Neuron (in vitro differentiated cells): ENCODE results near the gene KLHL29.

Source experiments
- H2AFZ ChIP-seq: one replicate; pipeline ENCODE4 v1.6.1; 2013; ENCODE audit warnings: low read depth, mild to moderate bottlenecking, inconsistent platforms, low read length, moderate library complexity
- H3K27me3 ChIP-seq: one replicate; pipeline ENCODE4 v1.6.1; 2013; ENCODE audit warnings: low read length; ENCODE audit not compliant: insufficient read depth
- H3K36me3 ChIP-seq: one replicate; pipeline ENCODE4 v1.6.1; 2013; ENCODE audit warnings: low read length; ENCODE audit not compliant: insufficient read depth
- H3K4me1 ChIP-seq: one replicate; pipeline ENCODE4 v1.6.1; 2013; ENCODE audit warnings: low read length; ENCODE audit not compliant: insufficient read depth
- H3K4me3 ChIP-seq: 2 replicates; pipeline ENCODE4 v1.5.1; 2013; ENCODE audit warnings: mild to moderate bottlenecking, low read length, moderate library complexity
- H3K9me3 ChIP-seq: one replicate; pipeline ENCODE4 v1.6.1; 2013; ENCODE audit warnings: low read length

KLHL29 gene

GRCh38 chr2:23642516-23642915, 257.5 kb downstream of the KLHL29 start:
- no peak overlapping the region for H3K4me3 ChIP-seq
- H3K4me1 ChIP-seq, result peaks cover under 1% of the 10 kb centered on the region
- H3K27me3 ChIP-seq, result no peaks in the 10 kb centered on the region
- H3K36me3 ChIP-seq, result no peaks in the 10 kb centered on the region
- peaks cover 6% of the 10 kb centered on the region for H3K9me3 ChIP-seq
- H2AFZ ChIP-seq, result no peak overlapping the region

- H3K4me3 ChIP-seq, result no peak overlapping the region
- no peaks in the 10 kb centered on the region for H3K27me3 ChIP-seq
- H3K4me1 ChIP-seq, result no peaks in the 10 kb centered on the region
- H3K36me3 ChIP-seq, result no peaks in the 10 kb centered on the region
- no peak overlapping the region for H2AFZ ChIP-seq
- H3K9me3 ChIP-seq, result peaks cover 6% of the 10 kb centered on the region
Observed at GRCh38 chr2:23645230-23645808, 260.3 kb downstream of the KLHL29 start.

DNA sequence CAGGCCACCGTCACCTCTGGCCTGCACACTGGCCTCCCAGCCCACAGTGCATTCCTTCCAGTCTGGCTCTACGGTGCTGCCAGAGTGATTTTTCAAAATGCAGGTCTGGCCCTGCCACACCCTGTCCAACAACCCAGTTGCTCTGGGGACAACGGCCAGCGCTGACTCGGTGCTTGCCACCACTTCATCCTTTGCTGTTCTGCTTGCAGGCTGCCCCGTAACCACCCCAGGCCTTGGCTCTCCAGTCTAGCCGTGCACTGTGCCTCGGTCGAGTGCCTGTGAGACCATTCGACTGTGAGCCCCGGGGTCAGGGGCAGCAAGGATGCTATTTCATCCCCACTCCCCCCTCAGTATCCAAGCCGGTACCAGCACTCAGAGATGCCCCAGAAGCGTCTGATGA, 262.6 kb downstream of the KLHL29 start:
- no peak overlapping the region for H3K4me3 ChIP-seq
- H3K4me1 ChIP-seq, result no peaks in the 10 kb centered on the region
- no peaks in the 10 kb centered on the region for H3K27me3 ChIP-seq
- H3K9me3 ChIP-seq, result peaks cover 10% of the 10 kb centered on the region
- H2AFZ ChIP-seq, result no peak overlapping the region
- no peaks in the 10 kb centered on the region for H3K36me3 ChIP-seq

DNA sequence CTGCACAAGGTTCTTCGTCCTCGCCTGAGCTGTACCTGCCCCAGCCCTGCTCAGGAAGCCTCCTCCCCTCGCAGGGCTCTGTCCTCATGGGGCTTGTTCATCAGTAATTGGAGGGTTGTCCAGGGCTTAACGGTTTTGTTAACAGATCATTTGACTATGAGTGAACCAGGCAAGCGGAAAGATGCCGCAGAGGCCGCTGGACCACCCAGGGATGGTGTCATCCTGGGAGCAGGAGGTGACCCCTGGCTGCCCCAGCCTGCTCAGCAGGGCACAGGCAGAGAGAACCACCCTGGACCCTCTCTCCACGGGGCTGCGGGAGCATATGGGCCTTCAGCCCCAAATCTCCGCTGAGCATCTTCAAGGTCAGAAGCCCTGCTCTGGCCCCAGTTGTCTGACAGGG, 264.3 kb downstream of the KLHL29 start:
- H3K4me3 ChIP-seq, result no peak overlapping the region
- no peaks in the 10 kb centered on the region for H3K4me1 ChIP-seq
- peaks cover 3% of the 10 kb centered on the region for H3K9me3 ChIP-seq
- H3K36me3 ChIP-seq, result no peaks in the 10 kb centered on the region
- no peaks in the 10 kb centered on the region for H3K27me3 ChIP-seq
- H2AFZ ChIP-seq, result no peak overlapping the region

GRCh38 chr2:23649819-23650218, 264.8 kb downstream of the KLHL29 start:
- Histone ChIP-seq H2AFZ (no peak overlapping the region), H3K27me3 (no peaks in the 10 kb centered on the region), H3K4me3 (no peak overlapping the region), H3K4me1 (no peaks in the 10 kb centered on the region), H3K36me3 (no peaks in the 10 kb centered on the region), H3K9me3 (peaks cover 3% of the 10 kb centered on the region)

GRCh38 chr2:23651187-23652080, 266.5 kb downstream of the KLHL29 start:
- Histone ChIP-seq H3K27me3 (no peaks in the 10 kb centered on the region), H3K9me3 (peaks cover 3% of the 10 kb centered on the region), H2AFZ (no peak overlapping the region), H3K4me1 (no peaks in the 10 kb centered on the region), H3K4me3 (no peak overlapping the region), H3K36me3 (no peaks in the 10 kb centered on the region)

GRCh38 chr2:23653326-23653725, 268.3 kb downstream of the KLHL29 start:
- no peak overlapping the region for H2AFZ ChIP-seq
- no peaks in the 10 kb centered on the region for H3K27me3 ChIP-seq
- peaks cover 3% of the 10 kb centered on the region for H3K4me1 ChIP-seq
- no peaks in the 10 kb centered on the region for H3K36me3 ChIP-seq
- H3K4me3 ChIP-seq, result no peak overlapping the region
- peaks cover 3% of the 10 kb centered on the region for H3K9me3 ChIP-seq

DNA sequence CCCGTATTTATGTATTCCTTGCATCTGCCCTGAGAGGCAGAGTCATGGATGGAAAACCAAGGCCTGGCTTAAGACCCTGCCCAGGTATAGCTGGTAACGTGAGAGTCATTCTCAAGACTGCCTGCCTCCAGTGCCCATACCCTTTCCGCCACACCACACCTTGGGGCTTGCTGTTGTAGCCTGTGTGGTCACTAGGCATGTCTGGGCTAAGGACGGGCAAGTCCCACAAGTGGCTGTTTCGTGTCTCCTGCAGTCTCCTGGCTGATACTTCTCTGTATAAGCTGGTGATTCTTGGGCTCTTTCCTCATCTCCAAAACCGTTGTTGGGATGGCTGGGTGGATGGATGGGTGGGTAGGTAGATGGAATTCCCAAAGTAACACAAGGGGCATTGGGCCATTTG, 269.8 kb downstream of the KLHL29 start:
- Histone ChIP-seq H2AFZ (no peak overlapping the region), H3K27me3 (no peaks in the 10 kb centered on the region), H3K9me3 (peaks cover 3% of the 10 kb centered on the region), H3K4me1 (peaks cover 3% of the 10 kb centered on the region), H3K36me3 (no peaks in the 10 kb centered on the region), H3K4me3 (no peak overlapping the region)

DNA sequence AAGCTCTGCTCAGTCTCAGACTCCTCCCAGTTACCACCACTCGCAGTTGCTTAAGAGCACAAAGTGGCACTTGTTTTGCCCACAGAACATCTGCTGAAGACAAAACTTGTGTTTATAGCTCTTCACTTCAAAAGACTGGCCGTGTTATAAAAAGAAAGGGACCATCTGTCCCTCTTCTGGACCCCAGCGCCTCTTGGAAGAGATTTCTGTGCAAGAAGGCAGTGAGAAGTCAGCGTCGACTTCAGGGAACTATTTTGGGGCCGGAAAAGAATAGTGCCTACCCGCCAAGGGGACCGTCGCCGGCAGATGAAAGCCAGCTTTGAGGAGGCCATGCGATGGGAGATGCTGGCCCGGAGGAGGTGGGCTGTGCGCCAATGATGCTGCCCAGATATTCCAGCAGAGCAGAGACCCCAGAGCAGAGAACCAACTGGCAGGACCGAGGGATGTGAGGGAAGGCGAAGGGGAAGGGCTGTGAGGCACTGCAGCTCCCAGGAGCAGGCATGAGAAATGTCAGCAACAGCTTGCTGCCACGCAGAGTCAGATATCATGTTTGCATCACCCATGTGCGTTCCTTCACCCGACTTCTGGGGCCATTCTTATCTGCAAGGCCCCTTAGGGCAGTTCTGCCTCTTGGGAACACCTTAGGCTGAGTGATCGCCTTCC, 271.1 kb downstream of the KLHL29 start:
- H3K4me3 ChIP-seq, result no peak overlapping the region
- H3K9me3 ChIP-seq, result peaks cover 3% of the 10 kb centered on the region
- peaks cover 3% of the 10 kb centered on the region for H3K4me1 ChIP-seq
- H2AFZ ChIP-seq, result no peak overlapping the region
- no peaks in the 10 kb centered on the region for H3K27me3 ChIP-seq
- no peaks in the 10 kb centered on the region for H3K36me3 ChIP-seq

DNA sequence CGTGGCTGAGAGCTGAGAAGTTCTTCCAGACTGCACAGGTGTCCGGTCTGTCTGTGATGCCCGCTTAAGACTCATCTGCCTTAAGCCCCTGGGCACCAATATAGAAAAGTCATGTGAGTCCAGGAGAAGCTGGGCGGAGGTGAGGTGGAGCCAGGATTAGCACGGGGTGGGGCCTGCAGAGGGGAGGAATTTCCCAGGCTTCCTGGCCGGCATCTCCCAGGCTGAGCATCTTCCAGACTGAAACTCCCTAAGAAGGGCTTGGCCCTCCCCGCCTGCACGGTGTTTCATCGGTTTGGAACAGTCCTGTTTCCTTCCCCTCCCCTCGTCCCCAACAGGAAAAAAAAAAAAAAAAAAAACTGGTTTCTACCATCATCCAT, 271.6 kb downstream of the KLHL29 start:
- H3K27me3 ChIP-seq, result no peaks in the 10 kb centered on the region
- H3K4me1 ChIP-seq, result peaks cover 3% of the 10 kb centered on the region
- H3K9me3 ChIP-seq, result no peaks in the 10 kb centered on the region
- no peak overlapping the region for H3K4me3 ChIP-seq
- H2AFZ ChIP-seq, result no peak overlapping the region
- H3K36me3 ChIP-seq, result no peaks in the 10 kb centered on the region

DNA sequence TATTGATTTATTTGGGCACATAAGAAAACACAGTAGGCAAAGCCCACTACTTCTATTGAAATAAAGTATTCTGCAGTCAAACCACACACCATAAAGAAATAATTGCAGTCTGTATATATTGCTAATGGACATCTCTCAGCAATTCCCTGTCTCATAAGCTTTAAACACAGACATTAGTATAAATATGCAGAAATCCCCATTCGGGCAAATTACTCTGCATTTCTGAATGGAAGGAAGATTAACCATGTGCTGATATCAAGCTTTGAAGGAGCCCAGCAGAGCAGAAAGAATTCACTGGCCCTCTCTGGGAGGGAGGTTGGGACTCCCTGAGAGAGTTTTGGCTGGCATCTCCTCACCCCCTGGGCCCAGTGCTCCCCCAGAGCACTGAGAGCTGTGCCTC, 272.4 kb downstream of the KLHL29 start:
- H3K36me3 ChIP-seq, result no peaks in the 10 kb centered on the region
- H3K4me1 ChIP-seq, result peaks cover 3% of the 10 kb centered on the region
- no peaks in the 10 kb centered on the region for H3K9me3 ChIP-seq
- no peak overlapping the region for H2AFZ ChIP-seq
- no peak overlapping the region for H3K4me3 ChIP-seq
- H3K27me3 ChIP-seq, result no peaks in the 10 kb centered on the region

DNA sequence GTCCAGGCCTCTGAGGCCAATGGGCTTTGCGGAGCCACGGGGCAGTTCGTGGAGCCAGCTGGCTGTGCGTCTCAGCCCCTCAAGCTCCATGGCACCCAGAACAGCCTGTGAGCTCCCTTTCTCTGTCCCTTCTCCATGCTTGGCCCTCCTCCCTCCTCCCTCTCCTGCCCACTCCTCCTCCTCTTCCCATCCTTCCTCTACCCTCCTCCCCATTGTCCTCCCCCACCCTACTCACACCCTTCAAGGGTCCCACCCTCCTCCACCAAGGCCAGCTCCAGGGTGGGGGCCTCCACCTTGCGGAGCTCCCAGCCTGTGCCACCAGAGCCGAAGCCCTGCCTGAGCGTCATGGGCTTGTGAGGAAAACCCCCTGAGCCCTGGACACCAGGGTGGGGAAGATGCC, 273.0 kb downstream of the KLHL29 start:
- H3K4me1 ChIP-seq, result peaks cover 3% of the 10 kb centered on the region
- H3K9me3 ChIP-seq, result no peaks in the 10 kb centered on the region
- H3K4me3 ChIP-seq, result no peak overlapping the region
- no peaks in the 10 kb centered on the region for H3K36me3 ChIP-seq
- no peaks in the 10 kb centered on the region for H3K27me3 ChIP-seq
- H2AFZ ChIP-seq, result no peak overlapping the region

DNA sequence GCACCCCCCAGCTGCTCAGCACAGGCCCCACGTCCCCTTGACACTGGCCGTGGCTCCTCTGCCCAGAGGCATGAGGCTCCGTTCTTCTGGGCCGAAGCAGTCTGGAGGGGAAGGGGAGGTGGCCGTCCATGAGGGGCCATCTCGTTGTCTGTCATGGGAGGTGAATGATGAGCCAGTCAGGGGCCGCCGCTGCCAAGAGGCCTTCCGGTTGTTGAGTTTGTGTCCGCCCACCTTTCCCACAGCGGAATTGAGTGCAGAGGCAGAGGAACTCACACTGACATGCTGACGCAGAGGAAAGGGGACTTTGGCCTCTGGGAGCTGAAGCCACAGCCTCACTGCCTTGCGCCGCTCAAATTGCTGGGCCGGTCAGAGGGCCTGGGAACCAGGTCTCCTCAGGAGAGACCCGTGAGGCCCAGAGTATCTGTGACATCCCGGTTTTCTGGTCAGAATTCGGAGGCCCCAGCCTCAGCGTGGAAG, 273.5 kb downstream of the KLHL29 start:
- H3K27me3 ChIP-seq, result no peaks in the 10 kb centered on the region
- H3K9me3 ChIP-seq, result no peaks in the 10 kb centered on the region
- no peak overlapping the region for H3K4me3 ChIP-seq
- H3K4me1 ChIP-seq, result peaks cover 3% of the 10 kb centered on the region
- no peak overlapping the region for H2AFZ ChIP-seq
- no peaks in the 10 kb centered on the region for H3K36me3 ChIP-seq
